Suppressor macrophage (primary cell): ENCODE data around the gene PROX2.

Experiments
- DNase-seq, 4 experiments: peaks; one replicate each; pipeline ENCODE4 v3.0.0-alpha.2; 2020 to 2022

The PROX2 gene

DNA sequence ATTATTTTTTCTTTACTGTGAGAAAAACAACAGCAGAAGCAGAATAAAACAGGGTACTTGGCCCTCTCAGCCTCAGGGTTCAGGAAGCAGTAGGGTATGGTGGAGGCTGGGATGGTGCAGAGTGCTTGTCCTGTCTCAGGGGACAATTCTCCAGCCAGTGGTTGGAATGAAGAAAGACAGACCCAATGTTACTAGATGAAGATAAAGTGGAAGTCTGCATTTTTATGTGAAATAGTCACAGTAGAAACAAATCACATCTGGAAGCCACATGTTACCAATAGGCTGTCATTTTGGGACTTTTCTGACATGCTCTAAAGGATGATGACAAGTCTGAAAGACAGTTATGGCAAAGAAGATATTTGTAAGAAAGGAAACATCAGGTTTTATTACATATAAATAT is 32.3 kb downstream of the PROX2 start:
- no peak for DNase-seq

DNA sequence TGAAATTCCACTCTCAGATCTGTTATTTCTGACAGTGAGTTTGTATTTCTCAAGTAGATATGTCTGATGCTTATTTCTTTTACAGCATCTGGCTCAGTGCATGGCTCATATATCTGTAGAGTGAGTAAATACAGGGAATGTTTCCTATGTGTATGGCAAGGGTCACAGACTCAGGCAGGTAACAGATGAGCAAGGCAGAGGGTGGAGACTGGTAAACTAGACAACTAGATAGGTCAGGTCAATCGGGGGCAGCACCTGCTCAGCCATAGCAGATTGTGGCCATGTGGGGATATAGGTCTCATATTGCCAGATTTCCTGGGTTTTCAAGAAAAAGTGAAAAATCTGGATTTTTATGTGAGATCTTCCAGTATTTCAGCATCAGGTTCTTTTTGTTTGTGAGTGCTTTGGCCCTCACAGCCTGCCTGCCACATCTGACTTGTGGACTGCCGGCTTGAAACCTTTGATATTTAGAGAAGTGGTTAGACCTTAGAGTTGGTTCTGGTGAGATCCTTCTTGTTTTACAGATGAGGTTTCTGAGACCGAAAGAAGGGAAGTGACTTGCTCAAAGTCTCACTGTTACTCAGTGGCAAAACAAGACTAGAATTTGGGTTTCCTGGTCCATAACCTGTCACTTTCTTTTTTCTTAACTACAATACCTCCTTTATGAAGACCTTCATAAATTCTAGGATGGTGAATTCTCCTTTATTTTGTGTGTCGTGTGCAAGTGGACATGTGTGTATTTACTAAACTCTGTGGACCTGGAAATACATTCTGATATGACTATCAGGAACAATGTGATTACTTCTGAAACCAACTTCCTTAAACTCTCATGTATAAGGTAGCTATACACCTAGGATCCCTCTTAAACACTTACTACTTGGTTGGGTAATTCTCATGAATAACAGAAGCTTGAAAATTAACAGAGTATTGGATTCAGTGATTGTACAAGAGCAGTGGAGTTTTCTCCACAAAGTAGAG is 34.4 kb downstream of the PROX2 start:
- DNase-seq, result peak; percentile 48 to 81 (median 72)

DNA sequence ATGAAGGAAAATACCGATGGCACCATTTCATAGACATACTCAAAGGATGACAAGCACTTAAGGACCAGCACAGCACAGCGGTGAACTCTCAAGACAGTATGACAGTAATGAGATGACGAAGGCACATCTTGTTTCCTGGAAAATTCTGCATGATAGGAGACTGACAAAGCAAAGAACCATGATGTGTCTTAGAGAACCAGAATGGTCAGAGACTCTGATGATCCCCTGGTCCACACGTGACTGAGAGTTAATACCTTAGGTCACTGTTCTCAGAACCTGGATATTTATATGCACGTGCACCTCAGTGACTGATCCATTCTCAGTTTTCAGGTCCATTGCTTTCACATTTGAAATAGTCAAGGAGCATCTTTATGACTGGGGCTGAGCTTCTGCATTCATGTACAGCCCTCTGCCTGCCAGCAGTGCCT is 35.3 kb downstream of the PROX2 start:
- DNase-seq, result no peak

GRCh38 chr14:74838166-74838565 is 37.8 kb downstream of the PROX2 start:
- DNase-seq, result peak in 2 of 4 experiments; percentile 7 to 27

- DNase-seq, result no peak
Measured at GRCh38 chr14:74836251-74836960, 39.5 kb downstream of the PROX2 start.

- DNase-seq, result no peak
Measured at GRCh38 chr14:74835645-74836250, 40.2 kb downstream of the PROX2 start.

- DNase-seq, result no peak
Measured at GRCh38 chr14:74834692-74835392, 41.1 kb downstream of the PROX2 start.

DNA sequence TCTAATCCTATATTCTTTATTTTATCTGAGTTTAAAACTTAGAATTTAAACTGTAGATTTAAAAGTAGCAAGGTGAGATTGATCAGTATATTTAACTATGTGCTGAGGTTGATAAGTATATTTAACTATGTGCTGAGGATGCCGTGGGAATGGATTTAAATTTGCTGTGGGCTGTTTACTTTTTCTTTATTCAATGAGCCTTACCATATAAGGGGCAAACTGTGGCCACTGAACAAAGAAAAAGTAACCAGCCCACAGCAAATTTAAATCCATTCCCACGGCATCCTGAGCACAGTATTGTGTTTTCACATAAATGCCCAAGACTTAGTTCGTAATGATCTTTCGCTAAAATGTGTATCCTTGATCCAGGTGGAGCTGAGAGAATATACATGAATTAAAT is 43.1 kb downstream of the PROX2 start:
- DNase-seq, result no peak

DNA sequence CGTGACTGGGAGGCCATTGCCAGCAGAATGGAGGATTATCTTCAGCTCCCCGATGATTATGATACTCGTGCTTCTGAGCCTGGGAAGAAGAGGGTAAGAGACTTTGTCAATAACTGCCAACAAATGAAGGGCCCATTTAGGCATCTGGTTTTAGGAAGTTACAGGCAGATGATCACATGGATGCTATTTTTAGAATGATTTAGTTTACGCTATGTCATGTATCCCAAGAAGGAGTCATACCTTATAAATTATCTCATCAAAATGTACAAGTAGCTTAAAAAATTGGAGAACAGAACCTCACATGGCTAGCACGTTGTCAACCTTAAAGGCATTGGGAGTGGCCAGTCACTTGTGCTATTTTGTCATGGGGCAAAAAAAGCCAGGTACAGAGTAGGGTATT is 46.7 kb downstream of the PROX2 start:
- peak; percentile 12 to 72 (median 48) for DNase-seq

- no peak for DNase-seq
Measured at GRCh38 chr14:74826574-74826973, 49.4 kb downstream of the PROX2 start.
